Fibroblast of pulmonary artery (primary cell): ENCODE data around the gene EBLN2.

Experiments
- DNase-seq: peaks from one replicate; pipeline ENCODE4 v3.0.0-alpha.2; 2010; ENCODE audit warnings: low read depth
- H3K4me3 ChIP-seq: replicated peaks from 2 replicates; pipeline ENCODE4 v1.5.1; 2011; ENCODE audit warnings: low read depth, mild to moderate bottlenecking, control low read depth, low read length, moderate library complexity
- CTCF ChIP-seq: IDR thresholded peaks from 2 replicates; pipeline ENCODE4 v1.5.1; 2011; ENCODE audit warnings: mild to moderate bottlenecking, control low read depth, low read length, inconsistent platforms; ENCODE audit errors: missing control alignments

Gene EBLN2

DNA sequence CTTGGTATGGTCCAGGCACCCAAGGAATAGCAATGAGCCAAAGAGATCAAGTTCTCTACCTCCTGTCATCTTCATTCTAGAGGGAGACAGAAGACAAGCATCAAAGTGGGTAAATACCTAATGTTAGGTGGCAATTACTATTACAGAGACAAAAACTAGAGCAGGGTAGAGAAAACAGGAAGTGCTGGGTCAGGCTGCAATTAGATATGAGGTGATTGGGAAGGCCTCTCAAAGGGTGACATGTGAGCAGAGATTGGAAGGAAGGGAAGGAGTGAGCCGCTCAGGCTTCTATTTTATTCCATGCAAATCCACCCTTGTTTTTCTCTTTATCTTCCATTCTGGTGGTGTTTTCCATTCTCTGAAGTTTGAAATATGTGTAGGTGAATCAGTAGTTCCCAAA is 37.4 kb downstream of the EBLN2 start:
- no peak overlapping the region for H3K4me3 ChIP-seq
- TF ChIP-seq CTCF = no peak
- no peak for DNase-seq

DNA sequence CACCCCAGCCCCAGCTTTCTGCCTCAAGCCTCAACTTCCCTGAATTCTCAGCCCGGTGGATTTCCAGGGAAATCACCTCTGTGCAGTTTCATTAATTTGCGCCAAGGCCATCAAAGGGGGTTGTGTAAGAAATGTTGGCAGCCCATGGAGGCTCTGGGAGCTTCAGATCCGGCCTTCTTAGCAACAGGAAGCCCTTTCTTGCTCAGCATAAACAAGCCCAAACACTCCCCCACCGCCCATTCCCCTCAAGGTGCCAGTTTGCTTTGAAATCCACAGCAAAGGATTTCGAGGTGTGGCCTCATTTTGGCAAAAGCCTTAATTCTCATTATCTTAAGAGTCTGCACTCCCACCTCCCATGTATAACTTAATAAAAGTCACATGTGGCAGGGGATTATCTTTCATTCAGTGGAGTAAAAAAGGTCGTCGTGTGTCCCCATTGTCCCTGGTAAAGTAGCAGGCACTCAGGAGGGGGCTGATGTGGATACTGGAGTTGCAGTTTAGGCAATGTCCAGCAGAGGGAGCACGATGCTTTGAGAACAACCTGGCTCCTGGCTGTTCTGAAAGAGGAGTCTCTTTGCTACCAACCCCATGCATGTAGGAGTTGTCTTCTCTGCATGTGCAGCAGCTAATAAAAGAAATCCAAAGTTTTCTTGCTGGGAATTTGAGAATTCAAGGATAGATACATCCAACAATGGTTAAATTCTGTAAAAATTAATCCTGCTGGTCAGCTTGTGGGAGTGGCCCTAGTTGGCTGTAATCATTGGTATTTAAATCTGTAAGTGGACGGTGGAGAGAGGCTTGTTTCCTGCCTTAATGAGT is 39.5 kb downstream of the EBLN2 start:
- peak; percentile 96 for TF ChIP-seq CTCF
- H3K4me3 ChIP-seq = no peak overlapping the region
- DNase-seq = peak; percentile 85

DNA sequence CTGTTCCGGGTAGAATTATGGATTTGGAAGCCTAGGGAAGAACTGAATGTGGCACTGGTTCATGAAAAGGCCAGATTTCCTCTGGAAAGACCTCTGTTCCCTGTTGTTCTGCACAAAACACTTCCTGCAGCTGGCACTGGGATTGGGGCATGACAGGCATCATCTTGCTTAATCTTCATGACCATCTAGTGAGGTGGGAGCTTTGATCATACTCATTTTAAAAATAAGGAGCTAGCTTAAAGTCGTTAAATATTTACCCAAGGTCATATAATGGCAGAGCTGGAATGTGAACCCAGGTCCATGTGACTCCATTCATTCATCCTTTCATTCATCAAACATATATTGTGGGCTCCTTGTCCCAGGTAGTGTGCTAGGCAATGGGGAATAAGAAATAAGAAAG is 40.4 kb downstream of the EBLN2 start:
- no peak for DNase-seq
- TF ChIP-seq CTCF = no peak
- H3K4me3 ChIP-seq = no peak overlapping the region

GRCh38 chr3:73107215-73107614 is 45.8 kb downstream of the EBLN2 start:
- TF ChIP-seq CTCF = no peak
- DNase-seq = no peak
- no peak overlapping the region for H3K4me3 ChIP-seq

DNA sequence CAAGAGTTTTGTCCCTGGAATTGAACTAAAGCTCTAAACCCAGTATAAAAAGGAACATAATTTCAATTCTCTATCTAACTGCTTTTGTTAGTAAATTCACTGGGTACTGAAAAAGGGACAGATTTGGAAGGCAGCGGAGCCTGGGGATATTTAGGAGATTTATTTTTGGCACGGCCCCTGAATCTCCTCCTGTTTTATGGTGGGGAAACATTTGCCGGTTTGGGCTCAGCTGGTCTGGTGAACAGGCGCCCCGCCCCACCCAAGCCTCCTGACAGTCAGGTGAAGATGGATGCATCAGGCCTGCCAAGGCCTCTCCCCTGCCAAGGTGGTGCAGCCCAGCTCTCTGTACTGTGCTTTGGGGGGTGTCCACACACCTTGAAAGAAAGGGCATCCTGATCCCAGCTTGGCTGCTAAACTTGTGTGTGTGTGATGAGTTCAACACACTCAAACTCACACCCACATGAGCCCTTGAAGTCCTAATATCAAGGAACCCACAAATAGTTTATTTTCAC is 46.3 kb downstream of the EBLN2 start:
- H3K4me3 ChIP-seq = no peak overlapping the region
- DNase-seq = no peak
- TF ChIP-seq CTCF = no peak

- TF ChIP-seq CTCF = no peak
- H3K4me3 ChIP-seq = no peak overlapping the region
- DNase-seq = no peak
Measured at GRCh38 chr3:73108750-73109149, 47.3 kb downstream of the EBLN2 start.

- TF ChIP-seq CTCF = no peak
- no peak overlapping the region for H3K4me3 ChIP-seq
- no peak for DNase-seq
Measured at GRCh38 chr3:73110530-73110929, 49.1 kb downstream of the EBLN2 start.
